HS-27A (cell line): ENCODE results near the gene GALT.
"Not testable (repeated sequence)": the region's sequence is repeated elsewhere in the genome, so short reads cannot be mapped to it uniquely, and the experiment has no call there.

Experiments
- DNase-seq: peaks from one replicate; pipeline ENCODE4 v3.0.0-alpha.2; 2012; ENCODE audit warnings: low read depth, missing footprints

GALT gene

GRCh38 chr9:34627716-34628655 is 18.5 kb upstream of the GALT start:
- DNase-seq, result no peak

GRCh38 chr9:34628656-34629490 is 17.6 kb upstream of the GALT start, which contains the start of gene ARID3C:
Gene ARID3C, minus strand, starts transcription at chr9:34629066. Its CDS starts 1,052 bp downstream, at chr9:34628014.
- no peak for DNase-seq

- DNase-seq, result no peak
Observed at GRCh38 chr9:34629491-34629808, 17.0 kb upstream of the GALT start.

DNA sequence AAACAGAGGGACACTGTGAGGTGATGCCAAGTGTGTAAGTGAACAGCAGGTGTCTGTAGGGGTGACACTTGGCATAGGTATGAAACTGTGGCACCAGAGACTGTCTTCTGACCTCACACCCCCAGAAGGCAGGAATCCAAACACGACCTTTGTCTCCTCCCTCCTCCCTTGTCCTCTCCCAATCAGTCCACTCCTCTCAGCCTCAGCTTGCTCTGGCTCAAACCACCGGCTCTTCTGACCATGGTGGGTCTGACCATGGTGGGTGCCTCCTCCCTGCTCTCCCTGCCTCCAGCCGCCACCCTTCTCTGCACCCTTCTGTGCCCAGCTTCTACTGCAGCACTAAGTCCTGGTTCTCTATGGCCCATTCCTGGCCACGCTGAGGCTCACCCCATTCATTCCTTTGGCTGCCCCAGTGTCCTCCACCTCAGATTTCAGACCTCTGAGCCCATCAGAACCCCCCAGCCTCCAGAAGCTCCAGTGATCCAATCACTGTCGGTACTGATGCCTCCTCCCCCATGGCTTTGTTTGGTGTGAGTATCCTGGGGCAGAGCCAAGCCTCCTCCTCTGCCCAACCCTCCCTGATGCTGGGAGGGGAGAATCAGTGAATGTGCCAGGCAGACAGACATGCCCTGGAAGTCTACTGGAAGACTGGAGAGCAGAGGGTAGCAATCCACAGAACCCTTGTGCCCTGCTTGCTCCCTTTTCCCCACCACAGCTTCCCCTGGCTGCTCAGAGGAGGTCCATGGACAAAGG is 15.9 kb upstream of the GALT start:
- DNase-seq, result no peak

DNA sequence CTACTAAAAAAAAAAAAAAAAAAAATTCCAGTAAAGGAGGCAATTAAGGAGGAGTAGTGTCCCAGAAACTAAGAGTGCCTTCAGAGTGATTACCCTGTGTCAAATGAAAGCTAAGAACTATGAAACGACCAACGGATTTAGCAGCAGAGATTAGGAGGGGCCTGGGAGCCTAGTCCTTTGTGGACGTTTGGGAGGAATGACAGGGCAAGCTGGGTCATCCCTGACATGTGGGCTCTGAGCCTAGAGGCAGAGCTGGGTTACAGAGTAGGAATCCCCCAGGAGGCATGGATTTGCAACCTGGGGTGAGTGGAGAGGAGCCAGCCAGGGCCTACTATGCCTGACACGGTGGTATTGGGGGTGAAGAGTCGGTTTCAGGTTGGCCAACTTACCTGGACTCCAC is 13.3 kb upstream of the GALT start:
- no peak for DNase-seq

DNA sequence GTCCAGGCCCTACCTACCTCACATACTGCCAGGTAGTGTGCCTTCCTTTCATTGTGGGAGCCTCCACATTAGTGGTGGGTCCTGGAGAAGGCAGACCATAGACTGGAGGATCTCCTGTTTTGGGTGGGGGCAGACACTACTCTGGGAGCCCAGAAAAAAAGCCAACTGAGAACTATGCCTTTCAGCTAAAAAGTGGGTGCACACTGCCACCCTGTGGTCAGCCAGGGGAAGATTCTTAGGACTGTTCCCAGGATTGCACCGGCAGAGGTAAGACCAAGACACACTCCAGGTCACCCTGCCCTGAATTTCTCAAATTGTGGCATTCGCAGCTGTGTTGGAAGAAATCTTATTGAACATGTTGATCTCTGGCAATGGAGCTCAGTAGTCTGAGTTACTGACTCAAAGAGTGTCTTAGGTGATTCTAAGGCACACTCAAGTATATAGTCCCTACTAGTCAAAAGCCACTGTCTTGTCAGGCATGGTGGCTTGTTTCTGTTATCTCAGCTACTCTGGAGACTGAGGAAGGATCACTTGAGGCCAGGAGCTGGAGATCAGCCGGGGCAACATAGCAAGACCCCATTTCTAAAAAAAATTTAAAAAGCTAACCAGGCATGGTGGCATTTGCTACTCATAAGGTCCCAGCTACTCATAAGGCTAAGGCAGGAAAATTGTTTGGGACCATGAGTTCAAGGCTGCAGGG is 12.5 kb upstream of the GALT start:
- no peak for DNase-seq

DNA sequence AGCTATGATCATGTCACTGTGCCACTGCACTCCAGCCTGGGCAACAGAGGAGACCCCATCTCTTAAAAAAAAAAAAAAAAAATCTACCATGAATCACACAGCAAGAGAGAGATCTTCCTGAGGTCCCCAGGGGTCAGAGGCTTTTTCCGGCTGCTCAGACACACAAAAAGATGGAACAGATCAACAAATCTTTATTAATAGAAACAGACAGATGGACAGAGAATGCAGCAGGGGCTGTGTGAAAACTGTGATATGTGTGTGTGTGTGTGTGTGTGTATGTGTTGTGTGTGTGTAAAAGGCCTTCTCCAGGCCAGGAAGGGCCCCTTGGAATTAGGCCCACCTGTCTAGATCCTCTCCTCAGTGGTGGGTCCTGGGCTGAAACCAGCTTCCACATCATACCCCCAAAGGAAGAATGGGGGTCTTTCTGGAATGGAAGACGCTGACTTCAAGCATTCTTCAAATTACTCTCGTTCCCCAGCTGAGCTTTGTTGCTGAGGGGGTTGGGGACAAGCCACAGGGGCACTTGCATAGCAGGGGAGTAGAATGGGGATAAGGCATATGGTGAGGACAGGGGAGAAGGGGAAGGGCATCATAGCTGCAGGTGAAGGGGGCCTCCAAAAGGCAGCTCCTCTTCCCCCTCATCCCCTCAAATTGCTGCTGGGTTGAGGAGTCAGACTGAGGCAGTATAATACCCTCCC is 11.8 kb upstream of the GALT start:
- DNase-seq, result no peak

DNA sequence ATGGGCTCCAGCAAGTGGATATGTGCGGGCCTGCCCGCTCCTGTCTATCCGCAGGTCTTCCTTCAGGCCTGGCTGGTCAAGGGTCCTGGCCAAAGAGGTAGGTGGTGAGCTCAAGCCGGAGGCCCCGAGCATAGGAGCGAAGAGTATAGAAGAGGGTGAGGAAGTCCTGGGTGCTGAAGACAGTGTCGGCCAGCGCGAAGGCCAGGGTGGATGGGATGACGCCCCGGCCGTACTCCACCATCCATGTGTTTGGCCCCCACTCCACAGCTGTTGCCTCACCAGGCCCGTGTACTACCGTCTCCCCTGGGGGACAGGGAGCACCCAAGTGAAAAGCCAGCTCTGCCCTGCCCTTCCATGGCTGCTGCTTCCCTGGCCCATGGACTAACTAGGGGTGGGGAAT is 10.9 kb upstream of the GALT start:
- DNase-seq, result no peak

GRCh38 chr9:34636791-34637355 is 9.6 kb upstream of the GALT start:
- no peak for DNase-seq

GRCh38 chr9:34637356-34638137 is 8.9 kb upstream of the GALT start, which contains the start of gene SIGMAR1:
Gene SIGMAR1, minus strand, starts transcription at chr9:34637787. Its CDS starts 90 bp downstream, at chr9:34637697.
- DNase-seq, result peak; percentile 83

GRCh38 chr9:34638138-34638445 is 8.4 kb upstream of the GALT start:
- no peak for DNase-seq

DNA sequence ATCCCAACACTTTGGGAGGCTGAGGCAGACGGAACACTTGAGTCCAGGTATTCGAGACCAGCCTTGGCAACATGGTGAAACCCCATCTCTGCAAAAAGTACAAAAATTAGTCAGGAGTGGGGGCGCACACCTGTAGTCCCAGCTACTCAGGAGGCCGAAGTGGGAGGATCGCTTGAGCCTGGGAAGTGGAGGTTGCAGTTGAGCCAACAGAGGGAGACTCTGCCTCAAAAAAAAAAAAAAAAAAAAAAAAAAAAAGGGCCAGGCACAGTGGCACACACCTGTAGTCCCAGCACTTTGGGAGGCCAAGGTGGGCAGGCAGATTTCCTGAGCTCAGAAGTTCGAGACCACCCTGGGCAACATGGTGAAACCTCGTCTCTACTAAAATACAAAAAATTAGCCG is 7.2 kb upstream of the GALT start:
- DNase-seq, result not testable (repeated sequence)

- no peak for DNase-seq
Observed at GRCh38 chr9:34642679-34643078, 3.8 kb upstream of the GALT start.

- DNase-seq, result no peak
Observed at GRCh38 chr9:34644766-34645314, 1.6 kb upstream of the GALT start.

GRCh38 chr9:34647084-34647403 is 569 bp downstream of the GALT start:
- no peak for DNase-seq

GRCh38 chr9:34647651-34648050 is 1.2 kb downstream of the GALT start:
- DNase-seq, result no peak

DNA sequence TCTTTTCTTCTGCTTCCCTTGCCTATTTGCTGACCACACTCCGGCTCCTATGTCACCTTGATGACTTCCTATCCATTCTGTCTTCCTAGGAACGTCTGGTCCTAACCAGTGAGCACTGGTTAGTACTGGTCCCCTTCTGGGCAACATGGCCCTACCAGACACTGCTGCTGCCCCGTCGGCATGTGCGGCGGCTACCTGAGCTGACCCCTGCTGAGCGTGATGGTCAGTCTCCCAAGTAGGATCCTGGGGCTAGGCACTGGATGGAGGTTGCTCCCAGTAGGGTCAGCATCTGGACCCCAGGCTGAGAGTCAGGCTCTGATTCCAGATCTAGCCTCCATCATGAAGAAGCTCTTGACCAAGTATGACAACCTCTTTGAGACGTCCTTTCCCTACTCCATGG is 2.2 kb downstream of the GALT start:
- no peak for DNase-seq

DNA sequence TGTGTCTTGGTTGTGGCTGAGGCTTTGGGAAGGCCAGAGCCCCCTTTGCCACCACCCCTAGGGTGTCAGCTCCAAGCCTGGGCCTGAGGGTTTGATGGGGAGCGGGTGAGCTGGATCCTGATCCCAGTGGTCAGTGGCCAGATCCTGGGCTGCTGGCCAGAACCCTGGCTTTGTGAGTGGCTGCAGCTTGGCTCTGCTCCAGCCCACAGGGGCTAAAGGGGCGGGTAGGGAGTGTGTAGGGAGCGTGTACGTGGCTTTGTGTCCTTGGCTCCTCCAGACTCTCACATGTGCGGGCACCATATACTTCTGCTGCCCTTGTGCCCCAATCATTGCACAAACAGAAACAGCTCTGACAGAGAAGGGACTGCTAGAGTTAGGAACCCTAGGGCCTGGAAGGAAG is 4.3 kb downstream of the GALT start:
- DNase-seq, result no peak

DNA sequence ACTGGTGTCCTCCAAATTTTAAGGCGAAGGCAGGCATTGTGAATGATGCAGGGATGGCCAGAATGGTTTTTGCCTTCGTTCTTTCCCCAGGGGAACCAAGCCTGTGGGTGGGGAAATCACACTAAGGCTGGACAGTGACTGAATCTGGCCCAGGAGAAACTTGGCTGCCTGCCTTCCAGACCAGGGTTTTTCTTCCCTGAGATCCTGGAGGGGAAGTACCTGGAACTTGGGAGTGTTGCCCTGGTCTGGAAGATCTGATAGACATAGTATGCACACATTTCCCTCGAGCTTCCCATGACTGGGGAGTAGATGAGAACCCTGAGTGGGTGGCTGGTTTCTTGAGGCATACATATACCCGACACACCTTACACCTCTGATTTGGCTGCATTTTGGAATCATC is 4.8 kb downstream of the GALT start:
- no peak for DNase-seq
